Endothelial cell of umbilical vein (primary cell): ENCODE results near the gene ZNF628. TPM values are rescaled to one million over a fixed set of nuclear protein-coding genes. Genes with fewer than 3 reads are reported as not detected.

ENCODE experiments used
- BruUV-seq: library from RNA; stranded (reverse); fragments of 400-500 nt; replicated peaks from 2 replicates; lab custom pipeline; 2021; lab: Mats Ljungman, UMichigan
- CTCF ChIA-PET: fragments of 300-600, 350-600 bp; sonication (Branson Sonifier 250); formaldehyde crosslinking; loops from one replicate; lab custom pipeline; 2021; ENCODE audit warnings: antibody characterized with exemption, inconsistent platforms; lab: Charles Lee
- POLR2A ChIA-PET: fragments of 300-600, 350-600 bp; sonication (Branson Sonifier 250); formaldehyde crosslinking; loops from one replicate; lab custom pipeline; 2021; ENCODE audit warnings: antibody characterized with exemption, inconsistent platforms; lab: Charles Lee
- DNase-seq: peaks from one replicate; pipeline ENCODE4 v3.0.0-alpha.2; 2011; ENCODE audit warnings: low read depth, low spot score
- FAIRE-seq: peaks from 2 replicates; lab custom pipeline; 2011; peaks lifted over from hg19 to GRCh38; lab: Jason Lieb, UNC
- H2AFZ ChIP-seq: 2 replicates; pipeline ENCODE4 v1.6.0; 2012; ENCODE audit warnings: low read depth, low read length, control low read depth, inconsistent platforms
- H3K27ac ChIP-seq: 2 replicates; pipeline ENCODE4 v1.5.1; 2011; ENCODE audit warnings: low read depth, mild to moderate bottlenecking, control low read depth, low read length, moderate library complexity; ENCODE audit not compliant: insufficient read depth
- H3K27me3 ChIP-seq, 2 experiments: 2 replicates each; pipeline versions ENCODE4 v1.6.0 to v1.6.1; 2011; ENCODE audit warnings: low read length in 2 of 2, mixed read lengths in 1 of 2; ENCODE audit not compliant: control insufficient read depth in 2 of 2, insufficient read depth in 2 of 2
- H3K36me3 ChIP-seq, 2 experiments: 2 replicates in 1 of 2; 3 replicates in 1 of 2; pipeline ENCODE4 v1.5.1; 2011; ENCODE audit warnings: low read length in 2 of 2, mild to moderate bottlenecking in 1 of 2, moderate library complexity in 1 of 2; ENCODE audit not compliant: control insufficient read depth in 2 of 2, insufficient read depth in 2 of 2; ENCODE audit errors: extremely low read depth in 1 of 2
- H3K4me1 ChIP-seq: 3 replicates; pipeline ENCODE4 v1.5.1; 2011; ENCODE audit warnings: mild to moderate bottlenecking, low read length; ENCODE audit not compliant: control insufficient read depth, insufficient read depth; ENCODE audit errors: extremely low read depth
- H3K4me2 ChIP-seq: 2 replicates; pipeline ENCODE4 v1.6.1; 2011; ENCODE audit warnings: low read length, control low read depth, mixed read lengths; ENCODE audit not compliant: insufficient read depth
- H3K4me3 ChIP-seq, 3 experiments: fragments of 200-600 bp in 1 of 3; sonication (generic), shearing (Covaris generic) in 1 of 3; replicated peaks in 1 of 3; 2 replicates each; pipeline ENCODE4 v1.5.1; 2011 to 2016; ENCODE audit warnings: control low read depth in 3 of 3, low read length in 3 of 3, mild to moderate bottlenecking in 2 of 3, inconsistent platforms in 1 of 3, low read depth in 1 of 3, moderate library complexity in 1 of 3; ENCODE audit not compliant: insufficient read depth in 1 of 3
- H3K79me2 ChIP-seq: 2 replicates; pipeline ENCODE4 v1.6.0; 2012; ENCODE audit warnings: low read length, inconsistent platforms; ENCODE audit not compliant: control insufficient read depth, insufficient read depth
- H3K9ac ChIP-seq: replicated peaks from 2 replicates; pipeline ENCODE3; 2011; ENCODE audit warnings: low read length, control low read depth; ENCODE audit not compliant: insufficient read depth; ENCODE audit errors: extremely low read depth
- H3K9me1 ChIP-seq: replicated peaks from 3 replicates; pipeline ENCODE4 v1.6.0; 2011; ENCODE audit warnings: mild to moderate bottlenecking, low read length; ENCODE audit not compliant: control insufficient read depth, insufficient read depth; ENCODE audit errors: extremely low read depth
- H3K9me3 ChIP-seq: replicated peaks from 2 replicates; pipeline ENCODE4 v1.5.1; 2012; ENCODE audit warnings: low read length, inconsistent platforms; ENCODE audit not compliant: control insufficient read depth, insufficient read depth
- H4K20me1 ChIP-seq: replicated peaks from 2 replicates; pipeline ENCODE3; 2011; ENCODE audit warnings: mild to moderate bottlenecking, low read length; ENCODE audit not compliant: control insufficient read depth, insufficient read depth; ENCODE audit errors: extremely low read depth
- GATA2 ChIP-seq: IDR thresholded peaks from 2 replicates; pipeline ENCODE4 v1.7.0; 2011; ENCODE audit warnings: low read depth, mild to moderate bottlenecking, moderate library complexity, mixed read lengths, low read length; ENCODE audit not compliant: insufficient read length, insufficient read depth
- MYC ChIP-seq: IDR thresholded peaks from one replicate; pipeline ENCODE4 v1.6.1; 2011; ENCODE audit warnings: mild to moderate bottlenecking, low read depth, low read length
- dilution Hi-C: fragments of 300-500 bp; cut with MboI; formaldehyde crosslinking; loops from one replicate; pipeline ENCODE4 v1.15.0; 2019; ENCODE audit warnings: low sequenced_read_pairs; ENCODE audit not compliant: extremely low pct_ligation_motif_present
- intact Hi-C: fragments of 100-400 bp; cut with micrococcal nuclease; formaldehyde crosslinking; loops from one replicate; pipeline ENCODE4 v1.10.0; 2022
- polyA plus RNA-seq, 4 experiments: library from polyadenylated mRNA; depleted of rRNA in 3 of 4; stranded (reverse) in 3 of 4; unstranded in 1 of 4; fragments of >200 nt; gene quantifications; 2 replicates each; pipeline versions ENCODE4 v1.2.1 to v1.2.3, GENCODE V29; 2011 to 2012; ENCODE audit warnings: missing spikeins in 1 of 4
- total RNA-seq: library from RNA; stranded (reverse); gene quantifications from 2 replicates; pipeline ENCODE4 v1.2.3, GENCODE V29; 2021
- TF ChIP-seq, protein P1 (sequence below), 2 donors: IDR thresholded peaks; 1 replicate in 1 of 2; 2 replicates in 1 of 2; pipeline ENCODE4 v1.5.1; 2011; ENCODE audit warnings: low read length in 2 of 2, mild to moderate bottlenecking in 2 of 2, moderate library complexity in 2 of 2, control low read depth in 1 of 2, inconsistent platforms in 1 of 2, low read depth in 1 of 2; ENCODE audit not compliant: insufficient read depth in 1 of 2; ENCODE audit errors: extremely low read depth in 1 of 2
- TF ChIP-seq, protein P2 (sequence below): IDR thresholded peaks from 2 replicates; pipeline ENCODE4 v1.6.1; 2011; ENCODE audit not compliant: insufficient read depth, insufficient read length

Gene ZNF628
- total and polyA plus RNA-seq, 2 donors (not counting 3 experiments of a cell fraction or from before 2014, with no cell fraction given) = 2.0 to 10.4 TPM

DNA sequence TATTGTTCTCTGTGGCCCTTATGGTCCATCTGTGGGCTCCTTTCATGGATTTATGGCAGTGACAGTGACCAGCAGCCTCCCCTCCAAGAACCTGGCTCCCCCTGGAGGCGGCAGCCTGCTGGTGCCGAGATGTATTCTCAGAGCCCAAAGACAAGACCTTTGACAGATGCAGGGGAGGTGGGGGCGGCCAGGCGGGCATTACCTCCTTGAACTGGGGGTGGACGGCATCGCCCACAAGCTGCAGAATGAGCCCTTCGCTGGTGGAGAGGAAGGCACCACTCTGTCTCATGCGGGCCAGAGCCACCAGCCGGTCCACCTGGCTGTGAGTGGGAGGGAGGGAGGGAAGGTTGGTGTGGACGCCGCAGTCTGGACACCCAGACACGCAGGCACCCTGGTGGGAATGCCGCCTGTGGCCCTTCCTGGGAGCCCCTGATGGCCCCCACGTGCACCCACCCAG, 21.6 kb upstream of the ZNF628 start:
- Histone ChIP-seq H4K20me1 (no peaks in the 10 kb centered on the region), H3K4me2 (no peak overlapping the region), H3K4me3 (no peak overlapping the region), H3K9me1 (no peaks in the 10 kb centered on the region), H3K36me3 (peaks cover 0 to 3% of the 10 kb centered on the region in 2 experiments), H2AFZ (no peak overlapping the region), H3K4me1 (no peaks in the 10 kb centered on the region), H3K9me3 (no peaks in the 10 kb centered on the region), H3K79me2 (no peaks in the 10 kb centered on the region), H3K9ac (no peak overlapping the region), H3K27me3 (peaks cover 11 to 17% of the 10 kb centered on the region in 2 experiments), H3K27ac (no peak overlapping the region)
- intact Hi-C loops = loop anchor here (1.0 kb wide), 1 partner anchor 314 kb away; no protein-coding TSS in a partner anchor
- DNase-seq = peak; percentile 22
- TF ChIP-seq MYC = no peak
- no peak for TF ChIP-seq GATA2
- TF ChIP-seq, protein P1, sequence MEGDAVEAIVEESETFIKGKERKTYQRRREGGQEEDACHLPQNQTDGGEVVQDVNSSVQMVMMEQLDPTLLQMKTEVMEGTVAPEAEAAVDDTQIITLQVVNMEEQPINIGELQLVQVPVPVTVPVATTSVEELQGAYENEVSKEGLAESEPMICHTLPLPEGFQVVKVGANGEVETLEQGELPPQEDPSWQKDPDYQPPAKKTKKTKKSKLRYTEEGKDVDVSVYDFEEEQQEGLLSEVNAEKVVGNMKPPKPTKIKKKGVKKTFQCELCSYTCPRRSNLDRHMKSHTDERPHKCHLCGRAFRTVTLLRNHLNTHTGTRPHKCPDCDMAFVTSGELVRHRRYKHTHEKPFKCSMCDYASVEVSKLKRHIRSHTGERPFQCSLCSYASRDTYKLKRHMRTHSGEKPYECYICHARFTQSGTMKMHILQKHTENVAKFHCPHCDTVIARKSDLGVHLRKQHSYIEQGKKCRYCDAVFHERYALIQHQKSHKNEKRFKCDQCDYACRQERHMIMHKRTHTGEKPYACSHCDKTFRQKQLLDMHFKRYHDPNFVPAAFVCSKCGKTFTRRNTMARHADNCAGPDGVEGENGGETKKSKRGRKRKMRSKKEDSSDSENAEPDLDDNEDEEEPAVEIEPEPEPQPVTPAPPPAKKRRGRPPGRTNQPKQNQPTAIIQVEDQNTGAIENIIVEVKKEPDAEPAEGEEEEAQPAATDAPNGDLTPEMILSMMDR (IDR thresholded peaks at IDR 0.05; ENCODE audit: extremely low read depth in 1 of 2, insufficient read depth in 1 of 2, low read depth in 1 of 2, low read length in 2 of 2) = peak; percentile 71 to 81
- TF ChIP-seq, protein P2, sequence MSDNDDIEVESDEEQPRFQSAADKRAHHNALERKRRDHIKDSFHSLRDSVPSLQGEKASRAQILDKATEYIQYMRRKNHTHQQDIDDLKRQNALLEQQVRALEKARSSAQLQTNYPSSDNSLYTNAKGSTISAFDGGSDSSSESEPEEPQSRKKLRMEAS = no peak
- FAIRE-seq = peak; percentile 61
- dilution Hi-C loops = no loop called here
- CTCF ChIA-PET = interaction anchor here (1.0 to 1.8 kb wide), 2 partner anchors 36 to 314 kb away, joined by 3 to 27 read pairs; no protein-coding TSS in a partner anchor
- no TSS peak for BruUV-seq
- POLR2A ChIA-PET = no interaction called here
